Ectodermal cell (in vitro differentiated cells): ENCODE measurements around the gene PLEKHM3.
"Not testable (repeated sequence)": the region's sequence is repeated elsewhere in the genome, so short reads cannot be mapped to it uniquely, and the experiment has no call there.

Experiments
- H3K27ac ChIP-seq: 2 replicates; pipeline ENCODE4 v1.7.0; 2013; ENCODE audit warnings: mild to moderate bottlenecking, low read depth, low read length; ENCODE audit not compliant: insufficient read depth, poor library complexity, severe bottlenecking
- H3K27me3 ChIP-seq: 2 replicates; pipeline ENCODE4 v1.7.0; 2013; ENCODE audit warnings: mild to moderate bottlenecking, low read length; ENCODE audit not compliant: insufficient read depth, control insufficient read depth, poor library complexity, severe bottlenecking
- H3K36me3 ChIP-seq: one replicate; pipeline ENCODE4 v1.7.0; 2013; ENCODE audit warnings: low read length; ENCODE audit not compliant: control insufficient read depth, insufficient read depth
- H3K4me1 ChIP-seq: one replicate; pipeline ENCODE4 v1.7.0; 2013; ENCODE audit warnings: low read length; ENCODE audit not compliant: control insufficient read depth, insufficient read depth
- H3K4me3 ChIP-seq: 2 replicates; pipeline ENCODE4 v1.7.0; 2013; ENCODE audit warnings: low read depth, low read length, control low read depth; ENCODE audit not compliant: insufficient read depth
- H3K9me3 ChIP-seq: 2 replicates; pipeline ENCODE4 v1.7.0; 2013; ENCODE audit warnings: mild to moderate bottlenecking, low read length, moderate library complexity; ENCODE audit not compliant: control insufficient read depth
- WGBS, 2 experiments: methylation state at CpG; one replicate each; pipeline ENCODE4 v1.1.7; 2013; ENCODE audit warnings: missing lambda C conversion rate in 2 of 2; 5-methylcytosine and 5-hydroxymethylcytosine counted together

Gene PLEKHM3

GRCh38 chr2:207951734-207952470 is 73.4 kb downstream of the PLEKHM3 start:
- Histone ChIP-seq H3K27ac (no peak overlapping the region), H3K9me3 (no peaks in the 10 kb centered on the region), H3K36me3 (no peaks in the 10 kb centered on the region), H3K27me3 (no peaks in the 10 kb centered on the region), H3K4me1 (peaks cover 13% of the 10 kb centered on the region), H3K4me3 (no peak overlapping the region)
- WGBS, 2 experiments = 74 to 76% methylated on average over 5 of the region's 5 CpGs

- 12 to 29% methylated on average over 1 of the region's 2 CpGs for WGBS, 2 experiments
- Histone ChIP-seq H3K4me3 (no peak overlapping the region), H3K27me3 (no peaks in the 10 kb centered on the region), H3K4me1 (peaks cover 13% of the 10 kb centered on the region), H3K36me3 (no peaks in the 10 kb centered on the region), H3K27ac (no peak overlapping the region), H3K9me3 (no peaks in the 10 kb centered on the region)
These were observed 74.6 kb downstream of the PLEKHM3 start for GRCh38 chr2:207950761-207951114.

GRCh38 chr2:207950063-207950760 is 75.1 kb downstream of the PLEKHM3 start:
- H3K4me3 ChIP-seq = no peak overlapping the region
- H3K4me1 ChIP-seq = peaks cover 13% of the 10 kb centered on the region
- no peaks in the 10 kb centered on the region for H3K36me3 ChIP-seq
- WGBS, 2 experiments = 36 to 41% methylated on average over 8 of the region's 8 CpGs
- no peaks in the 10 kb centered on the region for H3K27me3 ChIP-seq
- H3K9me3 ChIP-seq = no peaks in the 10 kb centered on the region
- H3K27ac ChIP-seq = no peak overlapping the region

- not testable (repeated sequence) for H3K9me3 ChIP-seq, H3K27me3 ChIP-seq, H3K36me3 ChIP-seq, H3K27ac ChIP-seq, H3K4me3 ChIP-seq
- peaks cover 13% of the 10 kb centered on the region for H3K4me1 ChIP-seq
- WGBS, 2 experiments = 96 to 100% methylated on average over 1 of the region's 1 CpG
These were observed 76.1 kb downstream of the PLEKHM3 start for GRCh38 chr2:207949245-207949644.

GRCh38 chr2:207944979-207945600 is 80.2 kb downstream of the PLEKHM3 start:
- WGBS, 2 experiments = 67 to 71% methylated on average over 4 of the region's 4 CpGs
- Histone ChIP-seq H3K4me3 (no peak overlapping the region), H3K36me3 (no peaks in the 10 kb centered on the region), H3K27me3 (no peaks in the 10 kb centered on the region), H3K9me3 (no peaks in the 10 kb centered on the region), H3K4me1 (no peaks in the 10 kb centered on the region), H3K27ac (no peak overlapping the region)

- Histone ChIP-seq H3K27me3 (no peaks in the 10 kb centered on the region), H3K4me3 (no peak overlapping the region), H3K27ac (no peak overlapping the region), H3K4me1 (no peaks in the 10 kb centered on the region), H3K36me3 (no peaks in the 10 kb centered on the region), H3K9me3 (no peaks in the 10 kb centered on the region)
- WGBS, 2 experiments = 94 to 95% methylated on average over 6 of the region's 6 CpGs
These were observed 81.0 kb downstream of the PLEKHM3 start for GRCh38 chr2:207944334-207944733.

- Histone ChIP-seq H3K9me3 (no peaks in the 10 kb centered on the region), H3K27ac (no peak overlapping the region), H3K4me3 (no peak overlapping the region), H3K4me1 (no peaks in the 10 kb centered on the region), H3K36me3 (no peaks in the 10 kb centered on the region), H3K27me3 (no peaks in the 10 kb centered on the region)
- 91% methylated on average over 8 of the region's 8 CpGs for WGBS, 2 experiments
These were observed 85.8 kb downstream of the PLEKHM3 start for GRCh38 chr2:207939342-207940108.

GRCh38 chr2:207938886-207939285 is 86.4 kb downstream of the PLEKHM3 start:
- H3K4me3 ChIP-seq = no peak overlapping the region
- no peaks in the 10 kb centered on the region for H3K9me3 ChIP-seq
- 83 to 85% methylated on average over 4 of the region's 4 CpGs for WGBS, 2 experiments
- H3K36me3 ChIP-seq = no peaks in the 10 kb centered on the region
- H3K27me3 ChIP-seq = no peaks in the 10 kb centered on the region
- H3K27ac ChIP-seq = no peak overlapping the region
- H3K4me1 ChIP-seq = no peaks in the 10 kb centered on the region

- 97 to 98% methylated on average over 3 to 4 of the region's 4 CpGs for WGBS, 2 experiments
- no peaks in the 10 kb centered on the region for H3K27me3 ChIP-seq
- no peak overlapping the region for H3K27ac ChIP-seq
- H3K4me1 ChIP-seq = no peaks in the 10 kb centered on the region
- no peak overlapping the region for H3K4me3 ChIP-seq
- no peaks in the 10 kb centered on the region for H3K9me3 ChIP-seq
- no peaks in the 10 kb centered on the region for H3K36me3 ChIP-seq
These were observed 86.9 kb downstream of the PLEKHM3 start for GRCh38 chr2:207938415-207938814.

- no peak overlapping the region for H3K4me3 ChIP-seq
- no peaks in the 10 kb centered on the region for H3K36me3 ChIP-seq
- WGBS, 2 experiments = 91 to 100% methylated on average over 2 of the region's 2 CpGs
- no peaks in the 10 kb centered on the region for H3K9me3 ChIP-seq
- H3K4me1 ChIP-seq = no peaks in the 10 kb centered on the region
- H3K27me3 ChIP-seq = no peaks in the 10 kb centered on the region
- no peak overlapping the region for H3K27ac ChIP-seq
These were observed 87.5 kb downstream of the PLEKHM3 start for GRCh38 chr2:207937823-207938222.
